SK-N-SH treated with all-trans-retinoic acid at 6 μM for 48 hours (cell line): ENCODE measurements around the gene MRPL34.

Experiments used
- ATAC-seq: fragments of 200-7000 bp; cut with Tn5 transposase; 3 replicates; pipeline ENCODE4 v1.9.1; 2020; ENCODE audit warnings: mild to moderate bottlenecking, moderate library complexity
- ARNTL ChIP-seq: fragments of 450-650 bp; formaldehyde crosslinking; IDR thresholded peaks from 2 replicates; pipeline ENCODE4 v1.5.0; 2020; ENCODE audit warnings: low read depth, mild to moderate bottlenecking, moderate library complexity, borderline replicate concordance
- BACH2 ChIP-seq: fragments of 250-450 bp; sonication (Bioruptor Pico); IDR thresholded peaks from 2 replicates; pipeline ENCODE4 v1.9.0; 2021; ENCODE audit warnings: mild to moderate bottlenecking, borderline replicate concordance
- CREB5 ChIP-seq: fragments of 250-450 bp; sonication (Bioruptor Pico); IDR thresholded peaks from 2 replicates; pipeline ENCODE4 v1.5.1; 2020; ENCODE audit warnings: low read depth, mild to moderate bottlenecking, moderate library complexity
- CSDC2 ChIP-seq: fragments of 250-450 bp; sonication (Bioruptor Pico); IDR thresholded peaks from 2 replicates; pipeline ENCODE4 v1.5.0; 2020; ENCODE audit warnings: mild to moderate bottlenecking, moderate library complexity
- ESRRG ChIP-seq: fragments of 250-450 bp; sonication (Bioruptor Pico); IDR thresholded peaks from 2 replicates; pipeline ENCODE4 v1.6.1; 2021; ENCODE audit warnings: mild to moderate bottlenecking
- GLIS3 ChIP-seq: fragments of 250-450 bp; sonication (Bioruptor Pico); IDR thresholded peaks from 2 replicates; pipeline ENCODE4 v1.5.0; 2020; ENCODE audit warnings: mild to moderate bottlenecking, moderate library complexity
- ISL1 ChIP-seq: fragments of 250-450 bp; sonication (Bioruptor Pico); IDR thresholded peaks from 2 replicates; pipeline ENCODE4 v2.1.2; 2022; ENCODE audit warnings: mild to moderate bottlenecking, moderate library complexity
- OSR1 ChIP-seq: fragments of 250-450 bp; sonication (Bioruptor Pico); IDR thresholded peaks from 2 replicates; pipeline ENCODE4 v1.8.0; 2022; ENCODE audit warnings: moderate library complexity, mild to moderate bottlenecking, inconsistent platforms
- POU6F1 ChIP-seq: fragments of 250-450 bp; sonication (Bioruptor Pico); IDR thresholded peaks from 2 replicates; pipeline ENCODE4 v1.8.0; 2021; ENCODE audit warnings: low read depth, mild to moderate bottlenecking, moderate library complexity, borderline replicate concordance
- SNAI2 ChIP-seq: fragments of 250-450 bp; sonication (Bioruptor Pico); IDR thresholded peaks from 2 replicates; pipeline ENCODE4 v1.5.0; 2020; ENCODE audit warnings: mild to moderate bottlenecking, moderate library complexity
- TCF4 ChIP-seq: fragments of 250-450 bp; sonication (Bioruptor Pico); IDR thresholded peaks from 2 replicates; pipeline ENCODE4 v1.8.0; 2021; ENCODE audit warnings: mild to moderate bottlenecking, moderate library complexity, borderline replicate concordance
- TOX ChIP-seq: fragments of 250-450 bp; sonication (Bioruptor Pico); IDR thresholded peaks from 2 replicates; pipeline ENCODE4 v1.8.0; 2021; ENCODE audit warnings: mild to moderate bottlenecking, moderate library complexity, borderline replicate concordance
- TSHZ2 ChIP-seq: fragments of 250-450 bp; sonication (Bioruptor Pico); IDR thresholded peaks from 2 replicates; pipeline ENCODE4 v1.5.0; 2020; ENCODE audit warnings: mild to moderate bottlenecking, moderate library complexity
- ZC3H10 ChIP-seq: fragments of 250-450 bp; sonication (Bioruptor Pico); IDR thresholded peaks from 2 replicates; pipeline ENCODE4 v1.5.1; 2021; ENCODE audit warnings: mild to moderate bottlenecking, moderate library complexity
- ZFP3 ChIP-seq: fragments of 250-450 bp; sonication (Bioruptor Pico); IDR thresholded peaks from 2 replicates; pipeline ENCODE4 v1.5.0; 2020; ENCODE audit warnings: mild to moderate bottlenecking, moderate library complexity
- ZFP30 ChIP-seq: fragments of 450-650 bp; formaldehyde crosslinking; IDR thresholded peaks from 2 replicates; pipeline ENCODE4 v1.5.0; 2022; ENCODE audit warnings: mild to moderate bottlenecking, moderate library complexity
- ZNF565 ChIP-seq: fragments of 450-650 bp; formaldehyde crosslinking; conservative IDR thresholded peaks from 2 replicates; pipeline ENCODE4 v1.5.0; 2020; ENCODE audit warnings: low read depth, mild to moderate bottlenecking, moderate library complexity
- ZNF70 ChIP-seq: fragments of 450-650 bp; formaldehyde crosslinking; IDR thresholded peaks from 2 replicates; pipeline ENCODE4 v1.5.0; 2020; ENCODE audit warnings: mild to moderate bottlenecking, moderate library complexity
- ZNF8 ChIP-seq: fragments of 450-650 bp; formaldehyde crosslinking; IDR thresholded peaks from 2 replicates; pipeline ENCODE4 v1.5.0; 2020; ENCODE audit warnings: mild to moderate bottlenecking, moderate library complexity

MRPL34 gene

GRCh38 chr19:17283504-17283996, 22.1 kb upstream of the MRPL34 start:
- no peak for ATAC-seq
- TF ChIP-seq ARNTL (CRISPR knock-in tag) (no peak), ZNF70 (no peak), TCF4 (CRISPR knock-in tag) (no peak), GLIS3 (CRISPR knock-in tag) (no peak), ZNF565 (CRISPR knock-in tag) (no peak)

GRCh38 chr19:17285415-17286135, 20.1 kb upstream of the MRPL34 start:
- ATAC-seq = no peak
- TF ChIP-seq TOX (CRISPR knock-in tag) (no peak), POU6F1 (CRISPR knock-in tag) (no peak), ZNF565 (CRISPR knock-in tag) (no peak), ZC3H10 (CRISPR knock-in tag) (no peak), CSDC2 (no peak), SNAI2 (CRISPR knock-in tag) (no peak), OSR1 (CRISPR knock-in tag) (no peak), ZFP3 (CRISPR knock-in tag) (no peak), ZFP30 (CRISPR knock-in tag) (no peak), ESRRG (CRISPR knock-in tag) (no peak), TCF4 (CRISPR knock-in tag) (no peak), ZNF8 (CRISPR knock-in tag) (no peak), ISL1 (CRISPR knock-in tag) (no peak), TSHZ2 (no peak), ARNTL (CRISPR knock-in tag) (no peak), CREB5 (CRISPR knock-in tag) (no peak)

- no peak for ATAC-seq
- TF ChIP-seq OSR1 (CRISPR knock-in tag) (no peak), BACH2 (CRISPR knock-in tag) (no peak), TSHZ2 (no peak), POU6F1 (CRISPR knock-in tag) (no peak), GLIS3 (CRISPR knock-in tag) (no peak), ISL1 (CRISPR knock-in tag) (no peak), ZNF565 (CRISPR knock-in tag) (no peak), ESRRG (CRISPR knock-in tag) (no peak)
These were observed 19.4 kb upstream of the MRPL34 start for GRCh38 chr19:17286263-17286662.
